ENCODE data around the gene COL28A1.

- TF ChIP-seq CTCF (IDR thresholded peaks at IDR 0.05; ENCODE audit: borderline replicate concordance, extremely low read depth, low read length, poor library complexity, severe bottlenecking) (no peak), EZH2 (IDR thresholded peaks at IDR 0.05; ENCODE audit: borderline replicate concordance, low read depth, low read length, severe bottlenecking) (no peak)
Observed at GRCh38 chr7:7426676-7427075, 109.0 kb downstream of the COL28A1 start.
